NCI-H2171 treated with DMSO at 0.1 percent for 48 hours (cell line): ENCODE data around the gene GGTLC2.
"Not testable (repeated sequence)": the region's sequence is repeated elsewhere in the genome, so short reads cannot be mapped to it uniquely, and the experiment has no call there.

Source experiments
- DNase-seq: peaks from one replicate; lab custom pipeline; 2025; lab: John Stamatoyannopoulos, UW

Gene GGTLC2

DNA sequence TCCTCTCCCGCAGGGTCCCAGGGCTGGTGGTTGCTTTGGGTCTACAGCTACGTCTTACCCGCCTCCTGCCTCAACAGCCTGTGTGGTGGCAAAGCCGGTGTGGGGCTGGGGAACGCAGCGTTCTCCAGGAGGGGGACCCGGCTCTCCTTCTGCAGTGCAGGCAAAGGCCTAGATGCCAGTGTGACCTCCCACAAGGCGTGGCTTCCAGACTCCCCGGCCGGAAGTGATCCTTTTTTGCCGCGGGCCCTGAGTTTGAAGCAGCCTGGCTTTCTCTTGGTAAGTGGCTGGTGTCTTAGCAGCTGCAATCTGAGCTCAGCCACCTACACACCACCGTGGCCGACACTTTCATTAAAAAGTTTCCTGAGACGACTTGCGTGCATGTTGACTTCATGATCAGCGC, 6.1 kb upstream of the GGTLC2 start:
- peak; percentile 50 for DNase-seq

GRCh38 chr22:22642255-22642654, 2.2 kb upstream of the GGTLC2 start:
- not testable (repeated sequence) for DNase-seq

DNA sequence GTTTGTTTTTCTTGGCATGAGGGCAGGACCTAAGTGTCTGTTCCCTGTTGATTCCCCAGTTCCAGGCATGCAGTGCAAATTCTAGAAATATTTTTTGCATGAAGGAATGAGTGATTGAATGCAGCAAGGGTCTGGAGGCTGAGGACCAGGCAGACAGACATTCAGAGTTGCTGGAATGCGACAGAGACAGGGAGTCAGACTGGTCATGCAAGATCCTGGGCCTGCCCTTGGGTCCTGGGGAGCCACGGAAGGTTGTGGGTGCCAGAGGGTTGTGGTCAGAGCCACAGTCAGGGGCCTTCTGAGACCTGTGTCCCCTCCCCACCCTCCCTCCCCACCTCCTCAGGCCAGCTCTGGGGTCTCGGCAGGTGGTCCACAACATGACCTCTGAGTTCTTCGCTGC, 1.6 kb downstream of the GGTLC2 start:
- not testable (repeated sequence) for DNase-seq

- not testable (repeated sequence) for DNase-seq
Measured at GRCh38 chr22:22647952-22648351, 3.5 kb downstream of the GGTLC2 start.

- DNase-seq = not testable (repeated sequence)
Measured at GRCh38 chr22:22648863-22649536, 4.6 kb downstream of the GGTLC2 start.

DNA sequence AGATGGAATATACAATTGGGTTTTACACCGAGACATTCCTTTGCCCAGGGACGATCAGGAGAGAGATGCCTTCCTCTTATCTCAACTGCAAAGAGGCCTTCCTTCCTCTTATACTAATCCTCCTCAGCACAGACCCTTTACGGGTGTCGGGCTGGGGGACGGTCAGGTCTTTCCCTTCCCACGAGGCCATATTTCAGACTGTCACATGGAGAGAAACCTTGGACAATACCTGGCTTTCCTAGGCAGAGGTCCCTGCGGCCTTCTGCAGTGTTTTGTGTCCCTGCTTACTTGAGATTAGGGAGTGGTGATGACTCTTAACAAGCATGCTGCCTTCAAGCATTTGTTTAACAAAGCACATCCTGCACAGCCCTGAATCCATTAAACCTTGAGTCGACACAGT, 5.3 kb downstream of the GGTLC2 start:
- not testable (repeated sequence) for DNase-seq

DNA sequence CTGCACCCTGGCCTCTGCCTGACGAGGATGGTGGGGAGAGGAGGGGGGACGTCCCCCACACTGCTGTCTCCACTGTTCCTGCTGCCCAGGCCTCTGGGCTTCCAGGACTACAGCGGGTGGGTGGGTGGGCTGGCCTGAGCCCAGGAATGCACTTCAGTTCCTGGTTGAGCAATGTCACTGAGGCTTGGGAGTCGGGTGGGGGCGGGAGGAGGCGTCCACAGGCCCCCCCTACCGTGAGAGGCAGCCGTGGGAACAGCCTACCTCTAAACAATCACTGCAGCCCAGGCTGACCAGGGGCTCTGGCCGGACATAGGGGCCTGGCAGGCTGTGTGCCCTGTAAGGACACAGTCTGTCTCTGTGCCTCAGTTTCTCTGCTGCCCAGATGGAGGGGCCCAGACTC, 6.0 kb downstream of the GGTLC2 start:
- DNase-seq = not testable (repeated sequence)

DNA sequence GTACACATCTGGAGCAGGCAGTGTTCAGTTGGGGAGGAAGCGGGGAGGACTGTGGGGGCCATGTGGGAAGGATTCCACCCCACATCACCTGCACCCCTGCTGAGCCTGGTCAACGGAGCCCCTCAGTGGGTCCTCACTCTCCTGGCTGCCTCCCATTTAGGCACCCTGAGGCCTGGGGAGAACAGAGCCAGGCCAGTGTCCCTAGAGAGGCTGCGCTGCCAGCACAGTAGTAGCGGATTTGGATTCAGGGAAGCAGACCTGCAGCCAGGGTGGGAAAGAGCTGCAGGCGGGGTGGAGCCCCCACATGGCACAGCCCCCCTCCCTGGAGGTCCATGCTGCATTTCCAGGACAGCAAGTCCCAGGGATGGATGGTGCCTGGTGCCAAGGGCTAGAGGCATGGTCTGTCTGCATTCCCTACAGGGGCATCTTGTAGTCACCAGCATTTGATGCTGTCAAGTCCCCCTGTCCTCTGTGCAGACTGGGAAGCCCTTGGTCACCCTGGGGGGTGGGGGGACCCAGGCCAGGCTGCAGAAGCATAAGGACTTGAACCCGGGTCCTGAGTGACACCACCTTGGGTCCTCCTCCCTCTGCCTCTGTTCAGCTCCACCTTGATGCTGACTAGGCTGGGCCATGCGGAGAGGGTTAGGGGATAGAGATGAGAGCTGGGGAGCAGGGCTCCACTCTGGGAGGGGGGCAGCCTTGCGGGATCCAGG, 6.5 kb downstream of the GGTLC2 start:
- DNase-seq = not testable (repeated sequence)

GRCh38 chr22:22651593-22651992, 7.2 kb downstream of the GGTLC2 start:
- DNase-seq = peak; percentile 64

GRCh38 chr22:22652102-22652501, 7.7 kb downstream of the GGTLC2 start:
- DNase-seq = not testable (repeated sequence)

DNA sequence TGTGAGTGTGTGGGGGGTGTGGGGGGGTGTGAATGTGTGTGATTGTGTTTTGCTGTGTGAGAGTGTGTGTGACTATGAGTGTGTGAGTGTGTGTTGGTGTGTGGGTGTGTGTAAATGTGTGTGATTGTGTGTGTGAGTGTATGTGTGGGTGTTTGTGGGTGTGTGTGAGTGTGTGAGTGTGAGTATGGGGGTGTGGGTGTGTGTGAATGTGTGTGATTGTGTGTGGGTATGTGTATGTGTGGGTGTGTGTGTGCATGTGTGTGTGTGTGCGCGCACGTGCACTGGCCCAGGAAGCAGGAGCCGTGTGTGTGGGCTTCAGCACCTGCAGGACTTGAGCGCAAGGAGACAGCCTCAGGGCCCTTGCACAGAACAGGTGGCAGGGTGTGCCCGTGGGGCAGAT, 8.2 kb downstream of the GGTLC2 start:
- DNase-seq = not testable (repeated sequence)

DNA sequence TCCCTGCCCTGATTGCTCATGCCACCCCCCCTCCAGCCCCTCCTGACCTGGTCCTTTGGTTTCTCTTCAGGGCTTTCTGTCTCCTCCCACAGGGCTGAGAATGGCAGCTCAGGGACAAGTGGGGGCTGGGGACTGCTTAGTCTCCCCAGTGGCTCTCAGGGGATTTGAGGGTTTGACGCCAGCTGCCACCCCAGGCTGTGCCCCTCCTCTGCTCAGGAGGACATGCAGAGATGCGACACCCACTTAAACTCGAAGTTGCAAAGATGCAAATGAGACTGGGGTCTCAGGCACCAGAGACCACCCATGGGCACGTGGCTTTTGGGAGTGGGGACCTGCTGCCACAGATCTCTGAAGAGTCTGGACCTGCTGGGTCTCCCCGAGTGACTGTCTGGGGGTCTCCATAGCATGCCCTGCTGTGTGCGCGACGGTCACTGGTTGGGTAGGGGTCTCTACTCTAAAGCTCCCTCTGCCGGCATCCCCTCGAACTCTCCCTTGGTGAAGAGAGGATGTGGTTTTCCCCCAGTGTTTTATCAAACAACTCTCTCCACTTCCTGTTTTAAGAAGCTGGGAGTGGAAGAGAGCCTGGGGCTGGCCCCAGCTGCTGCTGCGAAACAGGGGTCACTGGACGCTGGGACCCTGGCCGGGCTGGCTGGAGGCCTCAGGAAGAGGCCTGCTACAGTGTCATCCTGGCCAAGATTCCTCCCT, 9.4 kb downstream of the GGTLC2 start:
- peak; percentile 52 for DNase-seq

DNA sequence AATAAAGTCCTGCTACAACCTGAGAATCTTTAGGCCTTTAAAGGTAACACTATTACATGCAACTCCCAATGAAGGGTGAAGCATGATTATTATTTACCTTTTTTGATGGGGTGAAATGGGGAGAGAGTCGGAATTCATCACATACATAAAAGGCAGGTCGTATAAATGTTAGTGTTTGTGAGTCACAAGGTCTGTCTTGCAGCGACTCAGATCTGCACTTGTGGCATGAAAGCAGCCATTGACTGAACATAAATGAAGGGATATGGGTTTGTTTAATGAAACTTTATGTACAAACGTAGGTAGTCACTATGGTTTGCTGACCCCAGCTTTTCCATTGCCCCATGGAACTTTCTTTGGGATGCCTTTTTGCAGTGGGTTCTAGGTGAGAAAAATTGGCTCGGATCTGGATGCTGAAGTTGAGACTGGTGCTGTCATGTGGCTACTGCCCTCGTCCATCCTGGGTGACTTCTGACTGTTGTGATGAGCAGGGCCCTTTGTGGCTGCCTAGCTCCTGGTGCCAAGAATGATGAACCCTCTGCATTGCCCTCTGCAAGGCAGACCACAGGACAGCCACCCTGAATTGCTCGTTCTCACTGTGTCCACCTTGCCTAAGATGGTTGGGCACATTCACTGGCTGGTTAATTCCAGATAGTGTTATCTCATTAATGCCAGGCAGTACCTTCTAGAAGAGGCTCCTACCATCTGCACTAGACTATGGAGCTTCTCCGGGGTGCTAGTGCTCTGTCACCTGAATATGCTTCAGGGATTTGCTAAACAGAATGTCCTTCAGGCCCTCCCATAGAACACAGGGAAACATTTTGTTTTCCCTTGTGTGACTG, 11.3 kb downstream of the GGTLC2 start:
- DNase-seq = no peak

DNA sequence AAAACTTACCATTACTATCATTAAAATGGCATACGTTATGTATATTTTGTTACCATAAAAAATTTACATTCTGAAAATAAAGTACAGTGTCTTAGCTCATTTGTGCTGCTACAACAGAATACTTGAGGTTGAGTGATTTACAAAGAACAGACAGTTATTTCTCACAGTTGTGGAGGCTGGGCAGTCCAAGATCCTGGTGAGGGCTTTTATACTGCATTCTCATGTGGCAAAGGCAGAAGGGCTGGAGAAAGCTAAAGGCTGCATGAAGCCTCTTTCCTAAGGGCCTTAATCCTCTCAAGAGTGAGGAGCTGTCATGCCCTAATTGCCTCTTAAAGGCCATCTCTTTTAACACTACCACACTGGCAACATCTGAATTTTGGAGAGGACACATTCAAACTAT, 13.3 kb downstream of the GGTLC2 start:
- no peak for DNase-seq

- DNase-seq = no peak
Measured at GRCh38 chr22:22661275-22661674, 16.9 kb downstream of the GGTLC2 start.

GRCh38 chr22:22662095-22662494, 17.7 kb downstream of the GGTLC2 start:
- DNase-seq = peak; percentile 28

- no peak for DNase-seq
Measured at GRCh38 chr22:22663861-22664800, 19.7 kb downstream of the GGTLC2 start.

GRCh38 chr22:22666307-22667091, 22.1 kb downstream of the GGTLC2 start:
- DNase-seq = no peak

DNA sequence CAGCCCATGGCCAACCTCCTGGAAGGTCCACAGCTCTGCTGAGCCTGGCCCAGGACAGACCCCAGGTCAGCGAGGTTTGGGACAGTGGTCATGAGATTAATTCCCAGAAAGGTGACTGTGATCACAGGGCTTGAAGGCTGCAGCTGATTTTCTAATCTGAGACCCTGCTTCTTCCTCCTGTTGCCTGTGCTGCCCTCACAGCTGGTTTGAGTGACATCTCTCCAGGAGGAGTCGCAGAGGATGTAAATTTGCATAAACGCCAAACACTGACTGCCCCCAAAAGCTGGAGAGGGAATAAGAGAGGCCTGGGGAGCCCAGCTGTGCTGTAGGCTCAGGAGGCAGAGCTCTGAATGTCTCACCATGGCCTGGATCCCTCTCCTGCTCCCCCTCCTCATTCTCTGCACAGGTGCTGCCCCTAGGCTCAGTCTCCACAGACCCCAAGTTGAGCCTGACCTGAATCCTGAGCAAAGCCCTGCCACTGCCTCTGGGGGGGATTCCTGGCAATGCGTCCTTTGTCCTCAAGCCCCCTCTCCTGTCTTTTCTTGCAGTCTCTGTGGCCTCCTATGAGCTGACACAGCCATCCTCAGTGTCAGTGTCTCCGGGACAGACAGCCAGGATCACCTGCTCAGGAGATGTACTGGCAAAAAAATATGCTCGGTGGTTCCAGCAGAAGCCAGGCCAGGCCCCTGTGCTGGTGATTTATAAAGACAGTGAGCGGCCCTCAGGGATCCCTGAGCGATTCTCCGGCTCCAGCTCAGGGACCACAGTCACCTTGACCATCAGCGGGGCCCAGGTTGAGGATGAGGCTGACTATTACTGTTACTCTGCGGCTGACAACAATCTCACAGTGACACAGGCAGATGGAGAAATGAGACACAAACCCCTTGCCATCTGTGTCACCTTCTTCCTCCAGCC, 23.8 kb downstream of the GGTLC2 start:
- DNase-seq = no peak
